Measurements from ENCODE around the gene TERT.
A peak's percentile ranks its signal among the peaks of the same experiment; 100 is the strongest.
"Not testable (repeated sequence)": the region's sequence is repeated elsewhere in the genome, so short reads cannot be mapped to it uniquely, and the experiment has no call there.

Gene TERT

GRCh38 chr5:1277781-1278180, 17.1 kb downstream of the TERT start:
- DNase-seq: no peak

DNA sequence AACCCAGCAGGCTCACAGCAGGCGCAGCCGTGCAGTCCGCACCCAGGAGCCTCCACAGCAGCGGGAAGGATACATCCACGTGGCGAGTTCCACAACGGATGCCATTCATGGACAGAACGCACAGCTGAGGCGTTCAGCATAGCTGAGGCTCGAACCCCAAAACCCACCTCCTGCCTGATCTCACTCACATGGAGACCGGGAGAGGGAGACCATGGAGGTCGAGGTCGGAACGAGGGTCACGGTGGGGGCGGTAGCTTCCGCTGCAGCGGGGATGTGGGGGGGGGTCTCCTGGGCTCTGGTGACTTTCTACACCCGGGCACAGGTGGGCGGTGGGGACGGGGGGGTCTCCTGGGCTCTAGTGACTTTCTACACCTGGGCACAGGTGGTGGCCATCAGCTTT, 17.5 kb downstream of the TERT start:
- DNase-seq: no peak

- DNase-seq: no peak
These were observed 17.9 kb downstream of the TERT start for GRCh38 chr5:1276930-1277329.

DNA sequence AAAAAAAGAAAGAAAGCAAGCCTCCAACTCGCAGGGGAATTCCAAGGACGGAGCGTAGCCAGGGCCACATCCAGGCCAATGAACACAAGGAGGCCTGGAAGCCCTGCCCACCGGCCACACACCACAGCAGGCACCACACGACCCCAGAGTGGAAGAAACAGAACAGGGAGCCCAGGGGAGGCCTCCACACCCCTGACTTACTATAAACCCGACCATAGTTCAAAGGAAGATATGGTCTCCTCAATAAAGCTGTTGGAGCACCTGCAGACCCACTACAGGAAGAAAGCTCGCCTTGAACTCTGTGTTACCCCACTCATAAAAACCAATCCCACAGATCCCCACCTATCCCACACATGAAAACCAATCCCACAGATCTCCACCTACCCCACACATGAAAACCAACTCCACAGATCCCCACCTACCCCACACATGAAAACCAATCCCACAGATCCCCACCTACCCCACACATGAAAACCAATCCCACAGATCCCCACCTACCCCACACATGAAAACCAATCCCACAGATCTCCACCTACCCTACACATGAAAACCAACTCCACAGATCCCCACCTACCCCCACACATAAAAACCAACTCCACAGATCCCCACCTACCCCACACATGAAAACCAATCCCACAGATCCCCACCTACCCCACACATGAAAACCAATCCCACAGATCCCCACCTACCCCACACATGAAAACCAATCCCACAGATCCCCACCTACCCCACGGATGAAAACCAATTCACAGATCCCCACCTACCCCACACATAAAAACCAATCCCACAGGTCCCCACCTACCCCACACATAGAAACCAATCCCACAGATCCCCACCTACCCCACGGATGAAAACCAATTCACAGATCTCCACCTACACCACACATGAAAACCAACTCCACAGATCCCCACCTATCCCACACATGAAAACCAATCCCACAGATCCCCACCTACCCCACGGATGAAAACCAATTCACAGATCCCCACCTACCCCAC, 19.2 kb downstream of the TERT start:
- not testable (repeated sequence) for DNase-seq

DNA sequence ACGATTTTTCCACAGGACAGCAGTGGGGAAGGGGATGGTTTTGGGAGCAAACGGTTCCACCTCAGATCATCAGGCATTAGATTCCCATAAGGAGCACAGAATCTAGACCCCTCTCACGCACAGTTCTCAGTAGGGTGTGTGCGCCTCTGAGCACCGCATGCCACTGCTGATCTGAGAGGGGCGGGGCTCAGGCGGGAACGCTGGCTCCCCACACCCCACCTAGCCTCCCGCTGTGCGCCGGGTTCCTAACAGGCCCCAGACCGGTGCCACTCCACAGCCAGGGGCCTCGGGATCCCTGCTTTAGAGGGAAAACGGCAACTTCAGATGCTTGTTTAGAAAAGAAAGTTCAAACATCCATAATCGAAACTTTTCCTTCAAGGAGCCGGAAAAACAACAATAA, 20.4 kb downstream of the TERT start:
- DNase-seq: no peak

DNA sequence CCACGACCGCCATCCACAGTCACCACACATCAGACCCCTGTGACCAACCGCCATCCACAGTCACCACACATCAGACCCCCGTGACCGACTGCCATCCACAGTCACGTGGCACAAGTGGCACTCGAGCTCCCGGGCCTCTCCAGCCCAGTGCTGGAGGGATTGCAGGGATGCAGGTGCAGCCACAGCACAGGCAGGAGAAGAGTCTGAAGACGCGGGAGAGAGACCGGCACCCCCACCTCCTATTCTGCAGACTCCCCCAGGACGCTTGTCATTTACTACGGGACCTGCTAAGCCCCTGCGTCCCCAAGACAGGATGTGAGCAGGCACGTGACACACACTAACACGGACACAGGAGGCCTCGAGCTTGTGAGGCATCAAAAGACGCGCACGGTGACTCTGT, 21.1 kb downstream of the TERT start:
- no peak for DNase-seq

DNA sequence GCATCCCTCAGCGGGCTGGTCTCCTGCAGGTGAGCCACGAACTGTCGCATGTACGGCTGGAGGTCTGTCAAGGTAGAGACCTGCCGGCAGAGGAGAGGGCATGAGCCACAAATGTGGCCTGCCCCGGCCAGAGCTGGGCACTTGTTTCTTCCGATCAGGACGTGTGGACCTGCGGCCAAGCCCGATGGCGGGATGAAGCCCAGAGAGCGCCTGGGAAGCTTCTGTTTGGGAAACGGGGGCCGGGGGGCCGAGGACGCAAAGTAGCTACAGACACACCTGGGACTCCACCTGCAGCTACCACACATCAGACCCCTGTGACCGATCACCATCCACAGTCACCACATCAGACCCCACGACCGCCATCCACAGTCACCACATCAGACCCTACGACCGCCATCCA, 22.7 kb downstream of the TERT start:
- no peak for DNase-seq

- DNase-seq: no peak
These were observed 23.6 kb downstream of the TERT start for GRCh38 chr5:1270933-1271914.

DNA sequence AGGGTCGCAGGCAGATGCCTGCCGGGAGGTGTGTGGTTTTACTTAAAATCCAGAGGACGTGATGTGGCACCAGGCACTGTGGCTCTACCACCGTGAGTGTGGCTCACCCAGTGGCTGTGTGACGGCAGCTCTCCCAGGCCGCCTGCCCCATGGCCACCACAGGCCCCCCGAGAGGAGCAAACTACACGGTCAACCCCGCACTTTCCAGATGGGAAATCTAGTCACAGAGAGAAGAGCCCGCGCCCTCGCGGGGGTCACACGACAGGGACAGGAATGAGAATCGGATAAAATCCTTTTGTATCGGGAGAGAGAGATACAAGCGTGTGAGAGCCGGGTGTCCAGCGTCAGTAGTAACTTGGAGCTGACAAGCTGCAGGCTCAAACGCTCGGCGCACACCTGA, 24.4 kb downstream of the TERT start:
- no peak for DNase-seq

DNA sequence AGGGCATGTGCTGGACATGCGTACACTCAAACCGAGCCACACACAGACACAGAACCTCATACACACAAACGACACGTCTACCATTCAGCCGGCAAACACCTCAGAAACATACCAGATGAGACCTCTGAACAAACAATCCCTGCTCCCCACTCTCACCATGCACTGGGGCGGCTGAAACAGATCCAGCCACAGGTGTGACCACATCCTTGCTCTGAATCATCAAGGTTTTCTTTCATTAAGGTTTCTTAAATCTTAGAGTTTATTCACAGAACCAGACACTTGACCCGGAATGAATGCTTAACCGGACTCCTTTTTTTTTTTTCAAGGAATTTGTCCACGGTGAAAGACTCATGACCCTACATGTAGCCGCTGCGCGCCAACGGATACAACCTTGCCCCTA, 26.2 kb downstream of the TERT start:
- peak; percentile 46 for DNase-seq

- no peak for DNase-seq
These were observed 26.8 kb downstream of the TERT start for GRCh38 chr5:1268056-1268455.

- DNase-seq: not testable (repeated sequence)
These were observed 27.4 kb downstream of the TERT start for GRCh38 chr5:1267464-1267863.

DNA sequence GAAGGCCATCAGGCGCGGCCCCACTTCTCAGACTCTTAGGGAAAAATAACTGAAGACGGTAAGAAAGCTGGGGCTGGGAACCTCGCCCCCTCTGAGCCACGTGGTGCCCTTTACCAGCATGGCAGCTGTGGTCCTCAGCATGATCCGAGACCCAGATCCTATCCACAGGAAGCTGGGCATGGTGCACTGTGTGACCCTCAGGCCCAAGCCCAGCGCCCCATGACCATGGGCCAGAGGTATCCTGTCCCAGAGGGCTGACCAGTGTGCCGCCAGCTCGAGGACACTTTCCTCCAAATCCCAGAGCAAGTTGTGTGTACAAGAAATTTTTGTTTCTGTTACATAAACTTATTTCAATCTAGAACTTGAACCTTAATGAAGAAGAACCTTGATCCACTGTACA, 28.1 kb downstream of the TERT start:
- no peak for DNase-seq

- no peak for DNase-seq
These were observed 29.1 kb downstream of the TERT start for GRCh38 chr5:1265461-1266455.

GRCh38 chr5:1265026-1265425, 29.8 kb downstream of the TERT start:
- no peak for DNase-seq

- DNase-seq: no peak
These were observed 30.7 kb downstream of the TERT start for GRCh38 chr5:1264211-1264610.

- no peak for DNase-seq
These were observed 32.5 kb downstream of the TERT start for GRCh38 chr5:1262381-1262780.

DNA sequence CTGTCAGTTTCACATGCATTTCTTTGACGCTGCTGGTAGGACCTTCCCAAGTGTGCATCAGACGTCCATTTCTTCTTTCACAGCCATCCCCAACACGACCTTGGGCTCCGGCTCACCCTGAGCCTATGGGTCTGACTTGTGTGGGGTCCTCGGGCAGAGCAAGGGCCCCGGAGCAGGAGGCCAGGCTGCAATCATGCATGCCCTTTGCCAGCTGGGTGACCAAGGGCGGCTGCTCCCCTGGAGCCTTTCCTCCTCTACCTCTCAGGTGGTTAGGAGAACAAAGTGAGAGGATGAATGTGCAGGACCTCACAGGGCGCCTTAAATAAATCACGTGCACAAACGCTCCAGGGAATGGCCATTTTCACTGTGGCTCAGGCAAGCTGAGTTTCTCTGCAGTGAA, 33.2 kb downstream of the TERT start:
- no peak for DNase-seq

DNA sequence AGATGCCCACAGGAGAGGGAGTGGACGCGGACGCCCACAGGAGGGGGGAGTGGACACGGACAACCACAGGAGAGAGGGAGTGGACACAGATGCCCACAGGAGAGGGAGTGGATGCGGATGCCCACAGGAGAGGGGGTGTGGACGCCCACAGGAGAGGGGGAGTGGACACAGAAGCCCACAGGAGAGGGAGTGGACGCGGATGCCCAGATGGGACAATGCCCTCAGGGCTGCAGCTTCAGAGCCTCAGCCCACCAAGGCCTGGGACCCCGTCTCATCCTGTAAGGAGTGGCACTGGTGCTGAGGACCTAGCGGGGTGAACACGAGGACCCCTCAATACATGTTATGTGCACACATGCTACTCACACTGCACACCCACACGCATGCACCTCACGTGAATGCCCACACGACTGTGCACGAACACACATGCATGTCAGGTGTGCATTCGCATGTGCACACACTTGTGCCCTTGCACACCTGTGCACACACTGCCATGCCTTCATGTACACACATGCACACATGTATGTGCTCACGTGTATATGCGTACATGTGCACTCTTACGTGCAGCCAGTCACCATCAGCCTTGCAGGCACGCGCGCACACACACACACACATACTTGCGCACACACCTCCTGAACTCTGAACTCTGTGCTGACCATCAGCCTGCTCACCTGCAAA, 34.9 kb downstream of the TERT start:
- DNase-seq: no peak

DNA sequence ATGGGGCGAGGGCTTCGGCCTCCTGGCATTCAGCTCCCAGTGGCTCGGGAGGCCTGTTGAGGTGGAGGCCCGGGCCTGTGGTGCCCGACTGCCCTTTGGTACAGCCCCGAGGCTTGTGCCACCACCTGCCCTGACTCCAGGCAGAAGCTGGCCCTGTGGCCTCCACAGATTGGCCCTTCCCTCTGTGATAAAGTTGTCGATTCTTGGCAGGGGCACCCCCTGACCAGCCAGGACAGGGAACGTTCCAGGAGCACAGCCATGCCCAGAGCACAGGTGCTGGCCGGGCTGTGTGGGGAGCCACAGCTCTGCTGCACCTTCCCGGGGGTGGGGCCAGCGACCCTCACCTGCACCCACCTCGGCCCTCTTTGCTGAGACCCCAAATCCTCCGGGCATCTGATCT, 37.0 kb downstream of the TERT start:
- no peak for DNase-seq

GRCh38 chr5:1257363-1257762, 37.5 kb downstream of the TERT start:
- no peak for DNase-seq

DNA sequence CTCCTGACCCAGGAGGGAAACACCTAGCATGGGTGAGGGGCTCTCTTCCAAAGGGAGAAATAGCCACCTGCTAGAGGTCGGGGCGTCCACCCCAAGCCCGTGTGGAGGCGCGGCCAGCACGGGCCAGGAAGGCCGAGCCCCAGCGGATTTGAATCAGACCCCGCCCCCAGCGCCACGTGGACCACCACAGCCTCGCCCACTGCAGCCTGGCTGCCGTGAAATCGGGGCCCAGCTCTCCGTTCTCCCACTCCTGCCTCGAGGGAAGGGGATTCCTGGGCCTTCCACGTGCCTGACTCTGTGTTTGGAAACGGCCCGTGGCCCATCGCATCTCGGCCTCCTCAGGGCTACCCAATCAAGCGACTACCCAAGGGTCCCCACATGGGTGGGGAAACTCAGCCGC, 38.1 kb downstream of the TERT start:
- DNase-seq: no peak

All from activated CD4-positive, alpha-beta T cell treated with anti-CD3 and anti-CD28 coated beads for 48 hours (primary cell).